HG02973 (cell line): ENCODE measurements around the gene BTBD9.

Experiments used
- ATAC-seq: cut with Tn5 transposase; IDR thresholded peaks from one replicate; pipeline ENCODE4 v1.9.1; 2021; ENCODE audit warnings: moderate library complexity; ENCODE audit not compliant: unreplicated experiment

BTBD9 gene

DNA sequence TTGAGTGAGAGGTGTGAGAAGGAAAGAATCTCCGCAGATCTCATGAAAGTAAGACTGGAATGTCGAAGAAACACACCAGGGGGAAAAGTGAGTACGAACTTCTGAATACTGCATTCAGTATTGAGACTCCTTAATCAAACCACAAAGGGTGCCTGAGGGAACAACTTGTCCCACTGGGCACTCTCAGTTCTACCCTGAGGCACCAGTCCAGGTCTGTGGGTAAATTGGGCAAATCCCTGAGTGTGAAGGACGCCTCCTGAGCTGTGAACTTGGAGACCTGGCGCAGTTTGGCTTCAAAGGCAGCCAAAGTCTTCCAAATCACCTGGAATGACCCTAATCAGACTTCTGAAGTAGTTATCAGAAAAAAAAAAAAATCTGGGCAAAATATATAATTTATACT is 329.7 kb downstream of the BTBD9 start:
- no peak for ATAC-seq

DNA sequence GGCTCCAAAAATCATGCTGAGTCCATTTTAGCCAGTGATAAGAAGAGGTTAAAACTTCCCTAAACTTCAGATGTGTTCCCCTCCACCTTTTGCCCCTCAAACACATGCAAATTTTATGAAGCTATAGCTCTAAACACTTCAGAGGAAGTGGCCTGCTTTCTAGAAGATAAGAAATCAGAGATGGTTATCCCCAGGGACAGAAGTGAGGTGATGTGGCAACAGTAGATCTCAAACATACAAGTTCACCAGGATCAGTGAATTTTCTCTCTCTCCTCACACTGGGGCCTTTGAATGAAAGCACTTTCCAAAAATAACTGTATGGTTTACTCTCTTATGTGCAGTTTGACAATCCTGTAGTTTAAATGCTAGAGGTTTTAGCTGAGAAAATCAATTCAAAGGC is 332.0 kb downstream of the BTBD9 start:
- ATAC-seq, result peak; percentile 60

DNA sequence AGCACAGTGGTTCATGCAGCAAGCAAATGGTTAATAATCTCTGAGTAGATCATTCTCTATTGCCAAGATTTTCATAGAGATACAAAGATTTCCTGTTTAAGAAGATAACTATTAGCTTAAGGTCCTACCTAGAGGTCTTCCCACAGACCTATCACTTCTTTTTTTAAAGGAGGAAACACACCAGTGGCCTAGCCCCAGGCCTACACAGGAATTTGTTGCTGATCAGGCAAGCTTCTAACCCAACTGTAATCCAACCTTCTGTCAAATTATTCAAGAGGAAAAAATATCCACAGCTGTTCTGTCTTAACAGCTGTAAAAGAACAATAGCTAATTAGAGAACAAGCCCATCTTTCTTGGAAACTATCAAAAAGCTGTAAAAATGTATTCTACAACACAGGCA is 332.8 kb downstream of the BTBD9 start:
- ATAC-seq, result peak; percentile 43

DNA sequence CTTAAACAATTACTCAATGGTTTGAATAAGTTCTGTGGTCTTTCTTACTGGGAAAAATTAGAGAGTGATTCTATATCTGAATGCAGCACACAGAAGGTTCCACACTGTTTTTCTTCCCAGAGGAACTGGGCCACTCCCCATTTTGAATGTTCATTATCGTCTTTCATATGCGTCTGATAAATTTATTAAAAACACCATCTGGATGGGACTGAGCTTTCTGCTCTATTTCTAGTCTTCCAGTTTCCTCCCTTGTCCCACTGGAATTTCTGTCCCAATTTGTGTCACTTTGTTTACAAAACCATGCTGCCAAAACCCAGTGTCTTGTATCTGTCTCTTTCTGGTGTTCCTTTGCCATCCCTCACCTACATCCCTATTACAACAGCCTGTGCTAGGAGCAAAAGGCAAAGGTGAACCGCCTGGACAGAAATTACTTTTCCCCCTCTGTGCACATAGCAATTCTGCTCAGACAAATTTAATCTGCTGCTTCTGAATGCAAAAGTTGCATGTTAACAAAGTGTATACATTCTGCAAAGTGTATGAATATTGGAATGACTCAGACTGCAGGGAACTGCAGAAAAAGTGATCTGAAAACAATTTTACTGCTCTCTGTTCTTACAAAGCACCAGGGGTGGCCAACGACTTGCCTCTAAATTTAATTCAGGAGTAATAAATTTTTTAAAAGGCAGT is 333.6 kb downstream of the BTBD9 start:
- peak; percentile 55 for ATAC-seq

DNA sequence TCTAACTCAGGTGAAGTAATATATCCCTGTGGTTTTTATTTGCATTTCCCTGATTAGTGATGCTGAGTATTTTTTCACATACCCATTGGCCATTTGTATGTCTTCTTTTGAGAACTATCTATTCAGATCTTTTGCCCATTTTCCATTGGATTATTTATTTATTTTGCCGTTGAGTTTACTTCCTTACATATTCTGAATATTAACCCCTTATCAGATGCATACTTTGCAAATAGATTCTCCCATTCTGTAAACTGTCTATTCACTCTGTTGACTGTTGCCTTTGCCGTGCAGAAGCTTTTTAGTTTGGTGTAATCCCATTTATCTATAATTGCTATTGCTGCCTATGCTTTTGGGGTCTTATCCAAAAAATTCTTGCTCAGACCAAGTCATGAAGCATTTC is 336.9 kb downstream of the BTBD9 start:
- no peak for ATAC-seq

DNA sequence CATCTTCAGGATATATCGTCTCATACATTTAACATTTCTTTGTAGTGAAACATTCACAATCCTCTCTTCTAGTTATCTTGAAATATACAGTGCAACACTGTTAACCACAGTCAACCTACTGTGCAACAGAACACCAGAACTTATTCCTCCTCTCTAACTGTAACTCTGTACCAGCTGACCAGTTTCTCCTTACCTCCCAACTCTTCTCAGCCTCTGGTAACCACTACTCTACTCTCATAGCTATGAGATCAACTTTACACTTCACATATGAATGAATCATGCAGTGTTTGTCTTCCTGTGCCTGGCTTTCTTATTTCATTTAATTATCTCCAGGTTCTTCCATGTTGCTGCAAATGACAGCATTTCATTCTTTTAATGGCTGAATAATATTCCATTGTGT is 337.6 kb downstream of the BTBD9 start:
- ATAC-seq, result no peak

DNA sequence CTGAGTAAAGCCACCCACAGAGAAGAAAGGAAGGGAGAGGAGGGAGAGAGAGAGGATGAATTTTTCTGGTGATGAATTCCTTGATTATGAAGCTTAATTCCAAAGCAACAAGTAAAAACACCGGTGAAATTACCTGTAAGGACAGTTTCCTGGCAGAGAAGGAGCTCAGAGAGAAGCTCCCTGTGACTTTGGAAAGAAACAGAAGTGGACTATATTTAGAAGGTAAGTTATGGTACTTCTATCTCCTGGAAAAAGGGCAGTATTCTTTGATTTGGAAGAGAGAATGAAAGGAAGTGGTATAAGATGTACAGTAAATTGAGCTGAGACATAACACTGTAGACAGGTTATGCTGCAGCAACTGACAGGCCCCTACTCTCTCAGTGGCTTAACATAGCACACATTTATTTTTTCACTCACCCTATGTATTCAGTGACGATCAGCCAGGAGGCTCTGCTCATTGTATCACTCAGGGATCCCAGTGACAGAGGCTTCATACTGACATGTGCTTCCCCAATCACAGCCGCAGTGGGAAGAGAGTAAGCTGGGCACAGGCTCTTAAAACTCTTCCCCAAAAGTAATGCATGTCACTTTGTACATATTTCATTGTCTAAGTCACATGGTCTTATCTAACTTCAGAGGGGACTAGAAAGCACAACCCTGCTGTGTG is 349.5 kb downstream of the BTBD9 start:
- ATAC-seq, result no peak

DNA sequence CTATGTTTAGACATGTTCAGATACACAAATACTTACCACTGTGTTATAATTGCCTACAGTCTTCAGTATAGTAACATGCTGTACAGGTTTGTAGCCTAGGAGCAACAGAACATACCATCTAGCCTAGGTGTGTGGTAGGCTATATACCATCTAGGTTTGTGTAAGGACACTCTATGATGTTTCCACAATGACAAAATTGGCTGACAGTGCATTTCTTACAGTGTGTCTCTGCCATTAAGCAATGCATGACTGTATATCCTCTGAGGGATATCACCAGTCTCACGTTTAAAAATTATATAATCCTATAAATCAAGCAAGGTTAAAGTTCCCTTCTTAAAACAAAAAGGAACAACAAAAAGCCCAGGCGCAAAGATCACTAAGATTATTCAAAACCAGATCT is 352.2 kb downstream of the BTBD9 start:
- ATAC-seq, result no peak

DNA sequence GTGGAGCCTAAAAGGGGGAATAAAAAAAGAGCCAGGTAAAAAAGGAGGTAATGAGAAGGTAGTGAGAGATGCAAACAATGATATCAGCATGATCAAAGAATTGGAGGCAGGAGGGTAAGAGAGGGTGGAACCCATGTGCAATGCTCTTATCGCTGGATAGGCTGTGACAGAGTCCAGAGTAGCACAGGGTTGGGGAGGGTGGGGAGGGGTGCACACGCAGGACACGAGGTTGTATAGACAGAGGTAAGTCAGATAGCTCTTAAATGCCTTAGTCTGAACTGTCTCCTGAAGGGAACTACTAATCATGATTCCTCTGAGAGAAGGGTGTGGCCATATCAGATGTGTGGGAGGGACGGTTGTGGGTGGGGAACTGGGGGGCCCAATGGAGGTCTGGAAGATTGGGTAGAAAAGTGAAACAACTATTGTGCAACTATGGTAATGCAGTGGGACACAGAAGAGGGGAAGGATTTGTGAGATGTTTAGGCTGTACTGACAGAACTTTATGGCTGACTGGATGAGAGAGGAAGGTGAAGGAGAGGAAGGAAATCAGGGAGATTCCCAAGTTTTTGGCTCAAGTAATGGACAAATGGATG is 354.8 kb downstream of the BTBD9 start:
- no peak for ATAC-seq

DNA sequence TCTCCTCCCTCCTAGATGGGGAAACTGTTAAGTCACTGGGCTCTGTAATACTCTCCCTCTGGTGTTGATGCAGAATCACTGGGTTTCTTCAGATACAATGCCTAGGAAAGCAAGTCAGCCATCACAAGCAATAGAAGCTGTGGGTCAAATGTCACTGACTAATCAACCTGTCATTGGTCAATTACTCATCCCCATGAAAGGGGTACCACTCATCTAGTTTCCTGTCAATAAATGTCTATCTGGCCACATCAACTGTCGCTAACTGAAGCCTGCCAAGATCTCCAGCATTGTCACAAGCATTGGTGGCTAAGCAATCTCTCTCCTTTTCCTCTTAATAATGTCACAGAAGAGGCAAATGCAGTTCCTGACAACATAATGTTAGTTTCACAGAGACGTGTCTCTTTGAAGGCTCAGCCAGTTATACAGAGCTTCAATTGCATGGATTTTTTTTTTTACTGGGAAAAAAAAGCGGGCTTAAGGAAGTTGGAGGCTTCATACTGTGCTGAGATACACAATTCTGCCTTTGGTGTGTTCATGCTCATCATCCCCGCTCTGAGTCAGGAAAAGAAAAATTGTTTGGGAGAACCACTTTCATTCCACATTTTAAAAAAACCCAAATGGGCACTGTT is 355.9 kb downstream of the BTBD9 start:
- no peak for ATAC-seq

DNA sequence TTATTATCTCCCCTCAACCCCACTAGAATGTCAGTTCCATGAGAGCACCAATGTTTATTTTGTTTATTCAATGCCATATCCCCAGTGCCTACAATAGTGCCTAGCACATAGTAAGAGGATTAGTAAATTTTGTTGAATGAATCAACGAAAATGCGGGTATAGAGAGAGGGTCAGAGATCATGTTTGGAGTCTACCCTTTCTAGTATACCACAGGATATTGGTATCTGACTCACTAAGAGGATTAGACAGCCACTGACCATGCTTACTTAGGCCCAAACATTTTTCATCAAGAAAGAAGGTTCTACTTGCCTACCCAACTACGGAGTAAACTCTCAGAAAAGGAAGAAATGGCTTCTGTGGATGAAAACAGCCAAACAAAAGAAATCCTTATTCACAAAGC is 356.8 kb downstream of the BTBD9 start:
- no peak for ATAC-seq

DNA sequence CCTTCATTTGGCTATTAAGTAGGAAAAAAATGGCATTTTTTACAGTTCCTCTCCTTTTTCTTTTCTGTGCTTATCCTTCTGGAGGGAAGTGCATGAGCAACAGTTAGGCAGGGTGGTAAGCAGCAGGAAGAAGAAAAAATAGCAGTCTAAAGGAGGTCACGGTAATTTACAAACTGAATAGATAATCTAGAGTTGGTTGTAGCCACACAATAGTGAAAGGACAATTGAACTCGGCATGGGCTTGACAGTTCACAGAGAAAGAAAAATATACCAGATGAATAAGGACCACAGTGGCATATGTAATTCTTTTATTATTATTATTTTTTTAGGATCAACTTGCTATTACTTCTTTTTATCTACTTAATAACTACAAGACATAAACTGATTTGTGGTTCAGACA is 358.6 kb downstream of the BTBD9 start:
- ATAC-seq, result no peak

DNA sequence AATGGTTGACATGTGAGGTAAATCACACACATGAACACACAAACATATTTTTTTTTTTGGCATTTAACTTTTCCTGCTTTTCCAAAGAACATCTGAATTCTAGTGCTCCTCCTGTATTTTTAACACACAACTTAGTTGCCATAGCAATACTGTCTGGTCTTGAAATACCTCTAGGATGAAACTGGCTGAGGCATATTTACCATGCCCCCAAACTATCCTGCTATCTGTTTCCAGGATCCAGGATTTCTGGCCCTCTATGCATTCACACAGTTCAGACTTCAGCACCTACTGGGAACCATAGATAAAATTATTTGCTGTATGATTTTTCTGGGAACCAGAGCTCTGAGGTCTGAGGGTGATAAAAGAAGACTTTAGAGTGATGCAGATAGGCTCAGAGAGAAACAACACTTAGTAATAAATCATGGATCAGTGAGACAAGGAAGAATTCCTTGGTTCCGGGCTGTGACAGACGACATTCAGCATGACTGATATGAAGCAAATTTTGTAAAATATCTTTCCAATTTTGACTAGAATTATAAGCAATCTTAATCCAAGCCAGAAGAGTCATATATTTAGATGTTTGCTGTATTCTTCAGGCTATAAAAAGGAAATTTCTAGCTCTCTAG is 359.7 kb downstream of the BTBD9 start:
- no peak for ATAC-seq

DNA sequence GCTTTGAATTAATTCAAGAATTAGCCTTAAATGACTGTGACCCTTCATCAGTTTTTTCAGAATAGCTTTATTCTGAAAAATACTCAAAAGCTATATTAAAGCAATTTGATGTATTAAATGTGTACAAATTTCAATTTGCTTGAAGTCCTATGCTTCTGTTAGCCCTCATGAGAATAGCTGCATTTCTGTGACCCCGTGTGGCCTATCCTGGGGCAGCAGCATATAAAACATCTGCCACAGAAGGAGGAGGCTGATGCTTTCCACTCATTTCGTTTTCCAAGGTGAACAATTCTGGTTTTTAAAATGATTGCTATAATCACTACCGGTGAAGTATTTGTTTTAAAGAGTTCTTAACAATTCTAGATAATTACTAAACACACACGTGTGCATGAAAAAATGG is 360.3 kb downstream of the BTBD9 start:
- ATAC-seq, result no peak

DNA sequence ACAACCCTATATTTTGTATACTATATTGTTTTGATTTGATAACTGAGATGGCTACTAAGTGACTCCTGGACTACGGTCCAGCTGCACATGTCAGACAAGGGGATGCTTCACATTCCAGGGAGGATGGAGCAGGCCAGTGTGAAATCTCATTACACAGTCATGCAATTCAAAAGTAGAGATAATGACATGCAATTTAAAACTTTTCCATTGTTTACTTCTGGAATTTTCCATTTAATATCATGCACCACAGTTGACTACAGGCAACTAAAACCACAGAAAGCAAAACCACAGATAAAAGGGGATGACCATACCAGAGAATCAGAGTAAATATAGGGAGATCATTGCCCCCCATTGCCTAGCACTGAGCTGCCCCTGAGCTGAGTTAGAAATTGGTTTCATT is 366.4 kb downstream of the BTBD9 start:
- ATAC-seq, result no peak

DNA sequence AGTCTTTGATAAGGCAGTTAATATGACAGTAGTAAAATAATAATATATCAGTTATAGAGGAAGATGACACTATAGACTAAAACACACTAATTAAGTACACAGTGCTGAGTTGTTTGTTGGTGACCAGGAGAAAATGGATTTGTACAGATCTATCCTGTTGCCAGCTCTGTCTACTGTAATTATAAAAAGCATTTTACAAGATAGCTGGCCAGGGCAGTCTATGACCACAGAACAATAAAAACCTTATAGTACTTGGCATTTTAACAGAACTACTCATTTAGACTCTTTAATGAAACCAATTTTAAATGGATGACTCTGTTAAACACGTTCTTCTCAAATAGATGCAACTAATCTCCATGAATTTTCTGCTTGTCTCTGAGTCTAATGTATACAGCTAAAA is 367.5 kb downstream of the BTBD9 start:
- ATAC-seq, result no peak

DNA sequence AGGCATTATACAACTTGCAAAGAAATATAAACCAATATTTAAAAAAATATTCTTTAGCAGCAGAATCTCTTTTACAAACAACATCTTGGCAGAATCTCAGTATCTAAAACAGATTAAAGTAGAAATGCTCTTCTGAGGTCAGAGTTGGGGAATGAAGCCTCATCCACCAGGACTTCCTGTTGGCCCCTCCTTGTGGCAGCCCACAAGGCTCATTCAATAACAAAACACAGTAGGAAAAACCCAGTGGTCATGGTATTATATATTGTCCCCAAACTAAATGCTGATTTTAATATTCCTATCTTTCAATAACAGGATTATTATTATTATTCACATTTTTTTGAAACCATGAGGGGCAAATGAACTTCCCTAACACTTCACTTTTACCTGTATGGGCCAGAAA is 368.6 kb downstream of the BTBD9 start:
- ATAC-seq, result no peak

DNA sequence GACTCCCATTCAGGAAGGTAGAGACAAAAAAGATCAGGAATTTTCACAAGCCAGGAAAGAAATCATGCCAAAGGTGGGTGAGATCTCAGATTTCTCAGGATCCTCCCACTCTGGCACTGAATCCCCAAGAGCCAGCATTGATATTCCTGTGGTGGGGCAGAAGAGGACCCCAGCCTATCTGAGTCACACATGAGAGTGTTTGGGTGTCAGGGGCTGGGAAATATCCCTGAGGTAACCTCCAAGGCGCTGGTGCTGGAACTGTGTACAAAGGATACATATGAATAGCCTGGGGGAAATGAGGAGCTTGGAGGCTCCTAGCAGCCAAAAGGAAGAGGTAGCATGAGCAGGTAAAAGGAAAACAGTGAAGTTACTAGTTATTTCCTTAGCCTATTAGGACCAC is 369.4 kb downstream of the BTBD9 start:
- ATAC-seq, result no peak

DNA sequence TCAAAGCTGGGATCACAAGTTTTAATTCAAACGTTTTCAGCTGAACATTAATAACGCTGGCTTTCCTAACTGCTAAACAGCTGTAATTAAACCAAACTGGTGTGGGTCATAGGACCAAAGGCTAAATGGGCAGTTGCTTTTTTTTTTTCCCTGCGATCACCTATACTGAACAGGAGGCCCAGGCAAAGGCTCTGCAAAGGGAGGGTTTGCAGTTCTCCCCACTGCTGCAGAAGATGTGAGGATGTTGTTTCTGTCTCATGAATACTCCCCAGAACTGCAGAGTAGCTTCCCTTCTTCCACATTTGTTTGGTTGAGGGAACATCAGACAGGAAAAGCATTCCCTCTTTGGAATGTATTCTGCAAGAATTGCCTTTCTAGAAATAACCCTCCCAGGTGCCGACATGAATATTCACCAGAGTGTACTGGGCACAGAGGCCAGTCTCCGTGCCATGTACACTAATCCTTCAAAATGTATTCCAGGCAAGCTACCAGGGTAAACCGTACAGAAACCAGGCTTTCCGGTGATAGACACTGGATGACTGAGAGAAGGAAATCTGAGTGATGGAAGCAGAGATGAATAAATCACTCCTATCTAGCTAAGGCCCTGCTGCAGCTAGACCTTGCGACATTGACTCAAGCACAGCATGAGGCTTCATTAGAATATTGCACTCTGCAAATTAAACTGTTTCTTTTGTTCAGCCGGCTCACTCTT is 370.1 kb downstream of the BTBD9 start:
- no peak for ATAC-seq

DNA sequence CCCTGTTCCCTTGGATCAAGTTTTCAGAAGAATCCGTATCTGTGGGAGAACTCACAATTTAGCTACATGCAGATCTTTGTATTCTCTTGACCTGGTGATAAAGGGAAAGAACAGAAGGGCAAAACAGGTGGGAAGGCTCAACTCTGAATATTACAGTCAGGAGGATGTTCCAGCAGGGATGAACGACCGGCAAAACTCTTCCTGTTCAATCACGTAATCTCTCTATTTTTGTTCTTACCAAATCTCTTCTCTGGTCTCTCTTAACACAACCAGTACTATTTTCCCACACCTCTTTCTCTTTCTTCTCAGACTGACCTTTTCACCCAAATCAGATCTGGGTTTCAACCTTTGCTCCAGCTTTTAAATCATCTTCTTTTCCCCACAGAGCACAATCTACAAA is 371.4 kb downstream of the BTBD9 start:
- no peak for ATAC-seq

DNA sequence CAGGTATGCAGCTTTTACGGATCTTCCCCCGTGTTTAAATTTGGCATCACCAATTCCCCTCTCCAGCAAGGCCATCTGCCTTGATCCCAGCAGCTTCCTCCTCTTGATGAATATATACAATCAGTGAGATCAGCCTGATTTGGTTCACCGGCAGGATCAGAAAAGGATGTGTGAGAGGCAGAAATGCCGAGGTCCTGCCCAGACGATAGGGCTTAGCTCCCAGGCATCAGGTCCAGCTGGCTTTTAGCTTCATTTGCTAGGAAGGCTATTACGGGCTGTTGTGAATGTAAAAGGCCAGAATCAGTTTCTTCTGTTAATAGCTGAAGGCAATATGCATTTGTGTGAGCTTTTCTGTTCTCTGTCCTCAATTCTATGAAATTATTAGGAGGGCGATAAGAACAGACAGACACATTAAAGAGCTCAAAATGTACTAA is 372.8 kb downstream of the BTBD9 start:
- ATAC-seq, result no peak
